Prostate gland (tissue), 2 donors: Measurements from ENCODE around the gene UNC5B. TPM values are rescaled to one million over a fixed set of nuclear protein-coding genes. Genes with fewer than 3 reads are reported as not detected.

Source experiments
- DNase-seq: peaks from one replicate; pipeline ENCODE4 v3.0.0-alpha.2; 2019; ENCODE audit warnings: low spot score
- H3K27ac ChIP-seq, 2 donors: fragments of 200-600 bp; sonication (generic); 2 replicates each; pipeline ENCODE4 v1.5.1; 2017 to 2019
- H3K27me3 ChIP-seq: fragments of 200-600 bp; sonication (generic); replicated peaks from 2 replicates; pipeline ENCODE4 v1.5.1; 2019; ENCODE audit not compliant: insufficient read depth
- H3K36me3 ChIP-seq, 2 donors: fragments of 200-600 bp; sonication (generic); 1 replicate in 1 of 2; 2 replicates in 1 of 2; pipeline versions ENCODE4 v1.5.1 to v1.8.1; 2017 to 2019
- H3K4me1 ChIP-seq: fragments of 200-600 bp; sonication (generic); replicated peaks from 2 replicates; pipeline ENCODE4 v1.5.1; 2019
- H3K4me3 ChIP-seq, 2 donors: fragments of 200-600 bp; sonication (generic); 2 replicates each; pipeline ENCODE4 v1.5.1; 2017 to 2019
- H3K9me3 ChIP-seq: fragments of 200-600 bp; sonication (generic); 2 replicates; pipeline ENCODE4 v1.5.1; 2017
- CTCF ChIP-seq, 4 experiments: fragments of 200-600 bp in 2 of 4; fragments of 450-650 bp in 2 of 4; sonication (generic) in 2 of 4; IDR thresholded peaks; 1 replicate in 3 of 4; 2 replicates in 1 of 4; pipeline ENCODE4 v1.5.1; 2016 to 2019; ENCODE audit warnings: antibody characterized with exemption in 4 of 4, mild to moderate bottlenecking in 2 of 4, moderate library complexity in 2 of 4
- POLR2A ChIP-seq: fragments of 450-650 bp; IDR thresholded peaks from one replicate; pipeline ENCODE4 v1.6.1; 2016; ENCODE audit warnings: antibody characterized with exemption, mild to moderate bottlenecking
- POLR2AphosphoS5 ChIP-seq: sonication (generic); formaldehyde crosslinking; IDR thresholded peaks from one replicate; pipeline ENCODE4 v1.6.1; 2017; ENCODE audit warnings: antibody characterized with exemption
- WGBS: methylation state at CpG from one replicate; pipeline ENCODE4 v1.1.5; 2018; 5-methylcytosine and 5-hydroxymethylcytosine counted together
- intact Hi-C: fragments of 100-400 bp; cut with DNase I; formaldehyde crosslinking; loops from one replicate; pipeline ENCODE4 v1.14.2; 2022
- total RNA-seq, 2 donors: library from RNA; depleted of rRNA; stranded (reverse); fragments of >200 nt; gene quantifications; one replicate each; pipeline ENCODE4 v1.1.0, GENCODE V29; 2016

Gene UNC5B
- total RNA-seq, 2 donors from 2014 or later = 12.8 to 58.4 TPM

GRCh38 chr10:71274901-71275796 is 62.8 kb downstream of the UNC5B start:
- TF ChIP-seq CTCF (IDR thresholded peaks at IDR 0.05) = no peak
- no peak for TF ChIP-seq POLR2AphosphoS5
- no peak for TF ChIP-seq POLR2A
- no peaks in the 10 kb centered on the region for H3K9me3 ChIP-seq
- 84% methylated on average over 11 of the region's 11 CpGs for WGBS
- H3K4me3 ChIP-seq = no peak overlapping the region
- no peak overlapping the region for H3K27ac ChIP-seq
- intact Hi-C loops = no loop called here
- H3K27me3 ChIP-seq = no peaks in the 10 kb centered on the region
- H3K36me3 ChIP-seq = no peaks in the 10 kb centered on the region
- no peak for DNase-seq
- H3K4me1 ChIP-seq = no peaks in the 10 kb centered on the region

DNA sequence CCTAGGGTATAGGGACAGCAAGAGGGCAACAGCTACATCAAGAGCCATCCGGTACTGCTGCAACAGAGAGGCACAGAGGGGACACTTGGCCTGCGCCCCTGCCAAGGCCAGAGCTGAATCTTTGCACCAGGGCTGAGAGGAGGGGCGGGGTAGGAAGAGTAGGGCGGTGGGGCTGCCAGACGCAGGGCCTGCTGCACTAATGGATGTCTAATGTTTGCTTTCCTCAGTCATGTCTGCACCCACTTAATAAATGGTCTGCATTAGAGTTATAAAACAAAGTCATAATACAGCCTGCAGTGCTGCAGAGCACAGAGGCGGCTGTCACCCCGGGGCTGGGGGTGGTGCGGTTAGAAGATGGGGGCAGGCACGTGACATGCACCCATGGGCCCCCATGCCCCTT is 64.5 kb downstream of the UNC5B start:
- intact Hi-C loops = no loop called here
- H3K4me1 ChIP-seq = no peaks in the 10 kb centered on the region
- DNase-seq = no peak
- no peaks in the 10 kb centered on the region for H3K27me3 ChIP-seq
- WGBS = 83% methylated on average over 9 of the region's 9 CpGs
- no peaks in the 10 kb centered on the region for H3K9me3 ChIP-seq
- no peak overlapping the region for H3K4me3 ChIP-seq
- H3K27ac ChIP-seq = no peak overlapping the region
- TF ChIP-seq CTCF (IDR thresholded peaks at IDR 0.05) = no peak
- no peak for TF ChIP-seq POLR2AphosphoS5
- TF ChIP-seq POLR2A = no peak
- no peaks in the 10 kb centered on the region for H3K36me3 ChIP-seq

DNA sequence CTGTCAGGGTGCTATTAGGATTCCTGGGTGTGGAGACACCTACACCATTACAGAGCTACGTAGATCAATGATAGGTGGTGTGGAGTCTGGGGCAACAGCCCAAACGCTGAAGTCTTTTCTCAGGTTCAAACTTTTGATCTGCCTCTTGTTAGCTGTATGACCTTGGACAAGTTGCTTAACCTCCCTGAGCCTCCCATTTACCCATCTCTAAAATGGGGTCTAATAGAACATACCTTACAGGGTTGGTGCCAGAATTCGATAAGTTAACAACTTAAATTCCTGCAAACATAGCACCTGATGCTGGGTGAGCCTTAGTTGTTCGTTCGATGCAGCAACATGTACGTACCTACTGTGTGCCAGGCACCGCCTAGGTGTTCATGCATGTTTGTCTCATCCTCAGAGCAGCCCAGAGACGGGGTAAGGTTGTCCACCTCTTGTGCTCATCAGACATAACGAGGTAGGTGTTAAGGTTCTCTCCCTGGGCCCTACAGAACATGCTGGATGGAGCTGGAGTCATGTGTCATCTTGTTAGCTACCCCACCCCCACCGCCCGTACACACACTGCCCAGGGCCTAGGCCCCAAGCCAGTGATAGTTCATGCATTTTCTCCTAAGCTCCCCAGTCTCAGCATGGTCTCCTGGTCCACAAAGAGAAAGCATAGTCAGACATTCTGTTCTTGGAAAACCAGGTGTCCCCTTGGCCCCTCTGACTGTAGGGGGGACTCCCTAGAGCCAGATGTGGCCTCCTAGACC is 65.7 kb downstream of the UNC5B start:
- H3K36me3 ChIP-seq = no peaks in the 10 kb centered on the region
- TF ChIP-seq CTCF (IDR thresholded peaks at IDR 0.05) (no peak), POLR2AphosphoS5 (no peak), POLR2A (no peak)
- intact Hi-C loops = no loop called here
- no peaks in the 10 kb centered on the region for H3K9me3 ChIP-seq
- H3K4me1 ChIP-seq = no peaks in the 10 kb centered on the region
- 87% methylated on average over 11 of the region's 11 CpGs for WGBS
- no peaks in the 10 kb centered on the region for H3K27me3 ChIP-seq
- DNase-seq = no peak
- H3K4me3 ChIP-seq = no peak overlapping the region
- H3K27ac ChIP-seq = no peak overlapping the region

DNA sequence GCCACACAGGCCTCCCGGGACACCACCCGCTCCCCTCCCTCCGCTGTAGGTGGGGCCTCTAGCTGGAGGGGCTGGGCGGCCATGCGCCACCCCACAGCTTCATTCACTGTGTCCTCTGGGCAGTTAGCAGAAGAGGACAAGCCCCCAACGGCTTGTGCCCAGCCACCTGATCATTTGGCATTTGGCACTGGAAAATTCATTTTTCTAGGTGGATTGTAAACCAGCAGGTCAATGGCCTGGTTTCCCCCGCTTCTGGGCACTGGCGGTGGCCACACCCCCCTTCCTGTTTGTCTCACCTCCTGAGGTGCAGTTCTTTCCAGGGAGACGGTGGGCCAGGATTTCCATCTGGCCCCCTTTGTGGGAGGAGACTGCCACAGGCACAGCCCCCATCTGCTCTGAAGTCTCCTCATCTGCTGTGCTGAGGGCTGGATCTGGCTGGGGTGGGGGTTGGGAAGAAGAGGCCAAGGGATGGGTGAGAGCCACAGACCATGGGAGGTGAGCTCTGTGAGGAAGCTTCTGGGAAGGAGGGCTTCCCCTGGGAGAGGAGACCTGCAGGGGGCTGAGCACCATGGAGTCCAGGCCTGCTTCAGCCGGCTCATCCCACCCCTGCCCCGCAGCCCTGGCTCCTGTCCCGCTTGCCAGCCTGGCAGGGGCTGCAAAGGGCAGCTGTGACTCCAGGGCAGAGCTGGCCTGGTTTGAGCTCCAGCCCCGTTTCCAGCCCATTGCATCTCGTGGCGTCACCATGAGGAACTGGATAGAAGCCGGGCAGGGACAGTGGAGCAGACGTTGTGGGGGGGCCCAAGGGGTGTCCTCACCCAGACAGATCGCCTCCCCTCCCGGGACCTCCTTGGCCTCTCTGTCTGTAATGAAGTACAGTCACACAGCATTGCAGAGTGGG is 66.6 kb downstream of the UNC5B start:
- Histone ChIP-seq H3K27me3 (no peaks in the 10 kb centered on the region), H3K4me1 (no peaks in the 10 kb centered on the region), H3K36me3 (no peaks in the 10 kb centered on the region), H3K9me3 (no peaks in the 10 kb centered on the region), H3K4me3 (no peak overlapping the region), H3K27ac (no peak overlapping the region)
- intact Hi-C loops = no loop called here
- no peak for DNase-seq
- TF ChIP-seq CTCF (IDR thresholded peaks at IDR 0.05) = no peak
- TF ChIP-seq POLR2A = no peak
- no peak for TF ChIP-seq POLR2AphosphoS5
- 71% methylated on average over 18 of the region's 19 CpGs for WGBS
